OCI-LY3 (cell line): ENCODE measurements around the gene TMEM163.

Source experiments
- H2AFZ ChIP-seq: fragments of 200-600, 300-600 bp; shearing (Covaris generic); 2 replicates; pipeline ENCODE4 v1.6.0; 2014; ENCODE audit warnings: antibody characterized with exemption, low read depth, low read length
- H3K27ac ChIP-seq: fragments of 200-600, 300-600 bp; sonication (generic); 2 replicates; pipeline ENCODE4 v1.5.1; 2014; ENCODE audit warnings: mild to moderate bottlenecking, low read length, moderate library complexity, mixed read lengths
- H3K27me3 ChIP-seq: fragments of 200-600, 300-600 bp; sonication (generic); 2 replicates; pipeline ENCODE4 v1.6.1; 2014; ENCODE audit warnings: low read depth, low read length, mixed read lengths
- H3K36me3 ChIP-seq: fragments of 200-600, 300-600 bp; sonication (generic); replicated peaks from 2 replicates; pipeline ENCODE3; 2014; ENCODE audit warnings: low read depth, low read length, mixed read lengths
- H3K4me1 ChIP-seq: fragments of 300-600, 200-600 bp; sonication (generic); 2 replicates; pipeline ENCODE4 v1.6.1; 2014; ENCODE audit warnings: low read length, mixed read lengths
- H3K4me2 ChIP-seq: fragments of 200-600, 300-600 bp; sonication (generic); 2 replicates; pipeline ENCODE4 v1.6.1; 2014; ENCODE audit warnings: low read length, mixed read lengths
- H3K4me3 ChIP-seq: fragments of 300-600, 200-600 bp; sonication (generic); 2 replicates; pipeline ENCODE4 v1.5.1; 2014; ENCODE audit warnings: antibody characterized with exemption, mild to moderate bottlenecking, low read length, moderate library complexity
- H3K79me2 ChIP-seq: fragments of 300-600, 200-600 bp; shearing (Covaris generic); 2 replicates; pipeline ENCODE4 v1.6.1; 2014; ENCODE audit warnings: mild to moderate bottlenecking, low read length, mixed read lengths
- H3K9ac ChIP-seq: fragments of 300-600, 200-600 bp; shearing (Covaris generic); 2 replicates; pipeline ENCODE4 v1.6.0; 2014; ENCODE audit warnings: mild to moderate bottlenecking, low read length, moderate library complexity
- H3K9me3 ChIP-seq: fragments of 200-600, 300-600 bp; shearing (Covaris generic); 2 replicates; pipeline ENCODE4 v1.6.1; 2014; ENCODE audit warnings: low read length, mixed read lengths; ENCODE audit not compliant: insufficient read depth
- H4K20me1 ChIP-seq: fragments of 200-600, 300-600 bp; sonication (generic); 2 replicates; pipeline ENCODE4 v1.6.1; 2016; ENCODE audit warnings: low read length, mixed read lengths; ENCODE audit not compliant: insufficient read depth
- EZH2phosphoT487 ChIP-seq: fragments of 200-600 bp; shearing (Covaris generic); IDR thresholded peaks from 2 replicates; pipeline ENCODE4 v1.6.1; 2018; ENCODE audit warnings: antibody characterized with exemption, mixed run types, low read depth
- TF ChIP-seq, protein P1 (sequence below): fragments of 200-600, 300-600 bp; sonication (generic); IDR thresholded peaks from 2 replicates; pipeline ENCODE4 v1.5.1; 2014; ENCODE audit warnings: antibody characterized with exemption, low read length, low read depth

The TMEM163 gene

DNA sequence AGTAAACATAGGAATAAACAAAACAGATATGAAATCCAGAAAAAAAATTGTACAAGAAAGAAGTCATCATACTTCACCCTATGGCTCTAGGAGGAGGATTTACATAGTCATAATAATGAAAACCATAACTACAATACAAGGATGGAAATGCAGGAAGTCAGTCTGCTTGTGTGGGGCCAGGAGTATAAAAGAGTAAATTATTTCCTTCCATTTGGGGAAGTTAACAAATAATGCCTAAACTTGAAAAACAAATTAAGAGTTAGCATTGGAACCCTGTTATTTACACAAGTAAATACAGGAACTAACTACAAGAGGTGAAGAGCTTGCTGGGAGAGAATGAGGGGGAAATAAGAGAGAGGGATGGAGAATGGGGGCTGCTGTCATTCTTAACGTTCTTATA, 15.4 kb downstream of the TMEM163 start:
- no peak overlapping the region for H3K4me3 ChIP-seq
- no peak for TF ChIP-seq EZH2phosphoT487
- TF ChIP-seq, protein P1, sequence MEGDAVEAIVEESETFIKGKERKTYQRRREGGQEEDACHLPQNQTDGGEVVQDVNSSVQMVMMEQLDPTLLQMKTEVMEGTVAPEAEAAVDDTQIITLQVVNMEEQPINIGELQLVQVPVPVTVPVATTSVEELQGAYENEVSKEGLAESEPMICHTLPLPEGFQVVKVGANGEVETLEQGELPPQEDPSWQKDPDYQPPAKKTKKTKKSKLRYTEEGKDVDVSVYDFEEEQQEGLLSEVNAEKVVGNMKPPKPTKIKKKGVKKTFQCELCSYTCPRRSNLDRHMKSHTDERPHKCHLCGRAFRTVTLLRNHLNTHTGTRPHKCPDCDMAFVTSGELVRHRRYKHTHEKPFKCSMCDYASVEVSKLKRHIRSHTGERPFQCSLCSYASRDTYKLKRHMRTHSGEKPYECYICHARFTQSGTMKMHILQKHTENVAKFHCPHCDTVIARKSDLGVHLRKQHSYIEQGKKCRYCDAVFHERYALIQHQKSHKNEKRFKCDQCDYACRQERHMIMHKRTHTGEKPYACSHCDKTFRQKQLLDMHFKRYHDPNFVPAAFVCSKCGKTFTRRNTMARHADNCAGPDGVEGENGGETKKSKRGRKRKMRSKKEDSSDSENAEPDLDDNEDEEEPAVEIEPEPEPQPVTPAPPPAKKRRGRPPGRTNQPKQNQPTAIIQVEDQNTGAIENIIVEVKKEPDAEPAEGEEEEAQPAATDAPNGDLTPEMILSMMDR: no peak

DNA sequence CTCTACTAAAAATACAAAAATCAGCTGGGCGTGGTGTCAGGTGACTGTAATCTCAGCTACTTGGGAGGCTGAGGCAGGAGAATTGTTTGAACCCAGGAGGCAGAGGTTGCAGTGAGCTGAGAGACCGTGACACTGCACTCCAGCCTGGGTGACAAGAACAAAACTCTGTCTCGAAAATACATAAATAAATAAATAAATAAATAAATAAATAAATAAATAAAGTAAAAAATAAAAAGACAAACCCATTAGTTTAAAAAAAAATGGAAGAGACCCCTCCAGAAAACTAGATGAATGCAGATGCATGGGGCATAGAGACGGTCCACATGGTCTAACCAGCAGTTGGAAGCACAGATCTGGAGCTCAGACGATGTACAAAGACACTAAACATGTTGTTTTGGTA, 18.1 kb downstream of the TMEM163 start:
- Histone ChIP-seq H3K9me3 (no peaks in the 10 kb centered on the region), H3K79me2 (peaks cover 37% of the 10 kb centered on the region), H3K4me1 (peaks cover 11% of the 10 kb centered on the region), H2AFZ (no peak overlapping the region), H3K27ac (no peak overlapping the region), H4K20me1 (peaks cover 10% of the 10 kb centered on the region; the same call in 1 of the 2 replicates), H3K27me3 (no peaks in the 10 kb centered on the region), H3K9ac (no peak overlapping the region), H3K4me3 (no peak overlapping the region), H3K4me2 (no peak overlapping the region), H3K36me3 (no peaks in the 10 kb centered on the region)
- TF ChIP-seq, protein P1: no peak
- no peak for TF ChIP-seq EZH2phosphoT487

More for the DNA sequence above, 15.4 kb downstream of the TMEM163 start:
- Histone ChIP-seq H3K36me3 (no peaks in the 10 kb centered on the region), H3K79me2 (peaks cover 39% of the 10 kb centered on the region), H3K9ac (no peak overlapping the region), H4K20me1 (peaks cover 14% of the 10 kb centered on the region; the same call in 1 of the 2 replicates), H3K27ac (no peak overlapping the region), H3K4me2 (no peak overlapping the region), H3K27me3 (no peaks in the 10 kb centered on the region), H2AFZ (no peak overlapping the region), H3K4me1 (peaks cover 11% of the 10 kb centered on the region), H3K9me3 (no peaks in the 10 kb centered on the region)

DNA sequence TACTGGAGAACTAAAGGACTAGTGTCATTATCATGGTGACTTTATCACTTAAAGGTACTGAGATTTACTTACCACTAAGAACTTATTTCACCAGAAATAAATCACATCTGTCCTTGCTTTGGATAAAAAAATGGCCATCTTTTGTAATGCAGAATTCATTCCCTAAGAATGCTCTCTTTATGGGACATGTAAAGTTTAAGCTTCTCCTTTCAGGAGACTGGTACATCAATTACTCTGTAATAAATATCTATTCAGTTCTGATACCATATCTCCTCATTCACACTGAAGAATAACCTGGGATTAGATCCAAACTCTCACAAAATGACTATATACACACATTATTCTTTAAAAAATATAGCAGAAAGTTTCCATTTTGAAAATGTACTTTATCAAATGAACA, 24.4 kb downstream of the TMEM163 start:
- Histone ChIP-seq H3K9me3 (no peaks in the 10 kb centered on the region), H3K27ac (no peak overlapping the region), H3K4me3 (no peak overlapping the region), H3K4me2 (no peak overlapping the region), H3K4me1 (peaks cover 31% of the 10 kb centered on the region), H3K27me3 (no peaks in the 10 kb centered on the region), H2AFZ (no peak overlapping the region), H4K20me1 (peaks cover 12% of the 10 kb centered on the region; the same call in 1 of the 2 replicates), H3K79me2 (peaks cover 47% of the 10 kb centered on the region), H3K9ac (no peak overlapping the region), H3K36me3 (peaks cover 3% of the 10 kb centered on the region)
- no peak for TF ChIP-seq EZH2phosphoT487
- TF ChIP-seq, protein P1: no peak

DNA sequence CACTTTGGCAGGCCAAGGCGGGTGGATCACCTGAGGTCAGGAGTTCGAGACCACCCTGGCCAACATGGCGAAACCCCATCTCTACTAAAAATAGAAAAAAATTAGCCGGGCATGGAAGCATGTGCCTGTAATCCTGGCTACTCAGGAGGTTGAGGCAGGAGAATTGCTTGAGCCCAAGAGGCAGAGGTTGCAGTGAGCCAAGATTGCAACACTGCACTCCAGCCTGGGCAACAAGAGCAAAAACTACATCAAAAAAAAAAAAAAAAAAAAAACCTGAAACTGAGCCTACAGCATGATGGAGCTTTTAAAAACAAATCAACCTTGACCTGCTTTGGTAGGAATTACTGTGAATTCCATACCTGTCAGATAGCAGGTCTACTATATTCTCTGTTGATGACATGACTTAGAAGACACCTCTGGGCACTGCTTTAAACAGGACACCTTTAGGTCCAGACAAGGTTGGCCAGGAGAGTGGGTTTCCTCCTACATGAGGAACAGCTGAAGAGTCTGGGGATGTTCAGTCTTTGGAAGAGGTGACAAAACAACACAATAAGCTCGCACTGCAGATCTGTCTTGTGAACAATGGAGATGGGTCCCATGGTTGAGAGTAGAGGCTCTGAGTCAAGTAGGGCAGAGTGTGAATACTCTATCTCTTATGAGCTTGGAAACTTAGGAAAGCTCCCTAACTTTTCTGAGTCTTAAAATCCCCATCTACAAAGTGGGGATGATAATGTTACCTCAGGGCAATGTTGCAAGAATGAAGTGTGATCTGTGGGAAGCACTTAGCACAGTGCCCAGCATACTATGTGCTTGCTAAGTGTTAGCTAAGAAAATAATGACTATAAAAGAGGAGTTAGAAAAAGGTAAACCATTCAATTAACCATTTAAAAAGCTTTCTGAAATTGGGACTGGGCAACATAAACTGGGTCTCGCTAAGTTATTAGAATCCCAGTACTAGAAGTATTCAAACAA, 25.2 kb downstream of the TMEM163 start:
- Histone ChIP-seq H3K36me3 (peaks cover 3% of the 10 kb centered on the region), H3K4me1 (peaks cover 34% of the 10 kb centered on the region), H3K27me3 (no peaks in the 10 kb centered on the region), H3K4me2 (no peak overlapping the region), H3K9ac (no peak overlapping the region), H3K79me2 (peaks cover 48% of the 10 kb centered on the region), H3K9me3 (no peaks in the 10 kb centered on the region), H4K20me1 (peaks cover 12% of the 10 kb centered on the region; the same call in 1 of the 2 replicates), H3K27ac (no peak overlapping the region), H2AFZ (no peak overlapping the region), H3K4me3 (no peak overlapping the region)
- no peak for TF ChIP-seq EZH2phosphoT487
- TF ChIP-seq, protein P1: no peak
